OCI-LY3 (cell line): Measurements from ENCODE around the gene SH3GL3.

ENCODE experiments used
- EZH2phosphoT487 ChIP-seq: fragments of 200-600 bp; shearing (Covaris generic); IDR thresholded peaks from 2 replicates; pipeline ENCODE4 v1.6.1; 2018; ENCODE audit warnings: antibody characterized with exemption, mixed run types, low read depth
- TF ChIP-seq, protein P1 (sequence below): fragments of 200-600, 300-600 bp; sonication (generic); IDR thresholded peaks from 2 replicates; pipeline ENCODE4 v1.5.1; 2014; ENCODE audit warnings: antibody characterized with exemption, low read length, low read depth

DNA sequence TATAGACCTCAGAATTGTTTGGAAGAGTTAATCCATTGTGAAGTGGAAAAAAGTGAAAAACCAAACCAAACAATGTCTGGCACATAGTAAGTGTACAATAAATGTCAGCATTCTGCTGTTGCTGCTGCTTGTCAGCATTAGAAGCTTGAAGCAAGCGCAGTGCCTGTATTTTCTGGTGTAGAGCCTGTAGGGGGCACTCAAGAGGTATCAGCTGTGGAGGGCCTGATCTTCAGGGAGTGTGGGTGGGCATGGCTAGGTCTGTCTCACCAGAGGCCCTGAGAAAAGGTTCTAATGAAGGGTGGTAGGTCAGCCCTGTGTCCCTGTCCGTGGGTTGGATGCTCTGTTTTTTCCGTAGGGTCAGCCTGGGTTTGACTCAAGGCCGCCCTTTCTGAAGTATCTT is 210.4 kb downstream of the SH3GL3 start:
- TF ChIP-seq, protein P1, sequence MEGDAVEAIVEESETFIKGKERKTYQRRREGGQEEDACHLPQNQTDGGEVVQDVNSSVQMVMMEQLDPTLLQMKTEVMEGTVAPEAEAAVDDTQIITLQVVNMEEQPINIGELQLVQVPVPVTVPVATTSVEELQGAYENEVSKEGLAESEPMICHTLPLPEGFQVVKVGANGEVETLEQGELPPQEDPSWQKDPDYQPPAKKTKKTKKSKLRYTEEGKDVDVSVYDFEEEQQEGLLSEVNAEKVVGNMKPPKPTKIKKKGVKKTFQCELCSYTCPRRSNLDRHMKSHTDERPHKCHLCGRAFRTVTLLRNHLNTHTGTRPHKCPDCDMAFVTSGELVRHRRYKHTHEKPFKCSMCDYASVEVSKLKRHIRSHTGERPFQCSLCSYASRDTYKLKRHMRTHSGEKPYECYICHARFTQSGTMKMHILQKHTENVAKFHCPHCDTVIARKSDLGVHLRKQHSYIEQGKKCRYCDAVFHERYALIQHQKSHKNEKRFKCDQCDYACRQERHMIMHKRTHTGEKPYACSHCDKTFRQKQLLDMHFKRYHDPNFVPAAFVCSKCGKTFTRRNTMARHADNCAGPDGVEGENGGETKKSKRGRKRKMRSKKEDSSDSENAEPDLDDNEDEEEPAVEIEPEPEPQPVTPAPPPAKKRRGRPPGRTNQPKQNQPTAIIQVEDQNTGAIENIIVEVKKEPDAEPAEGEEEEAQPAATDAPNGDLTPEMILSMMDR = peak; percentile 56
- TF ChIP-seq EZH2phosphoT487 = no peak
